Right lobe of liver (tissue), 4 donors: Measurements from ENCODE around the gene TOM1.
A peak's percentile ranks its signal among the peaks of the same experiment; 100 is the strongest.

Source experiments
- POLR2A ChIP-seq: fragments of 450-650 bp; IDR thresholded peaks from one replicate; pipeline ENCODE4 v1.6.1; 2017; ENCODE audit warnings: antibody characterized with exemption, mild to moderate bottlenecking
- TF ChIP-seq, protein P1 (sequence below), 4 donors: fragments of 200-600 bp in 3 of 4; fragments of 450-650 bp in 1 of 4; IDR thresholded peaks; one replicate each; pipeline versions ENCODE4 v1.5.1 to v1.8.0; 2016 to 2022; ENCODE audit warnings: antibody characterized with exemption in 4 of 4, mild to moderate bottlenecking in 2 of 4
- donor health status: DM: no; HTN: no; CAD: no.
- donor health status: DM: no; HTN: no; CAD: no.
- donor health status: DM: no; HTN: yes; CAD: no.

DNA sequence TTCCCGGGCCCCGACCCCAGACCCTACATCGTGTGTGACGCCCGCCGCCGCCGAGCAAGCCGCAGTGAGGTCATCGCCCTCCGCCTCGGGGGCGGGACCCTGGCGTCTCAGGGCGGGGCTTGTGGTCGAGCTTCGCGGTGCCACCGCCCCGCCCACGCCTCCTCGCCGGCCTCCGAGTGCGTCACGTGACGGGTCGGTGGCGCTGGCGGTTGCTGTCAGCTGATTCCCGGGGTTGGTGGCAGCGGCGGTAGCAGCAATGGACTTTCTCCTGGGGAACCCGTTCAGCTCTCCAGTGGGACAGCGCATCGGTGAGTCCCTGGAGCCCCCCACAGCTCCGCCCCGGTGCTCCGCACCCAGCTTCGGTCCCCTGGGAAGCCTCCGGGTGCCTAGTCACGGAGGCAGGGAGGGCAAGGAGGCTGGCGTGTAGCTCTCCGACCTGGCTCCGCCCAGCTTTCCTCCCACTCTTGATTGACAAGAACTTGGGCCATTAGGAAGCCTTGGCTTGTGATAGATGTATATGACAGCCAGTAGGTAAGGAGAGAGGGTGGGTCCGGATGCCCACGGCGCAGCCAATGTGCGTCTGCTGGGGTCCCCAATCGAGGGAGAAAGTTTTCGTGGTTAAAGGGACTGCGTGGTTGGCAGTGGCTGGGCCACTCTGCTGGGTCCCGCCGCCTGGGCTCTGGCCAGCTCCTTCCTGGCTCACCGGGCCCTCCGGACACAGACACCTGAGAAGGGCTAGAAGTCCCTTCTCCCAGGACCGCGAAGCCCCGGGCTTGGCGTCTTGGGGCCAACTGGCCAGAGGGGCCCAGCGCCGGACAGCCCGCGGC is at the start of gene TOM1:
- peak; percentile 89 for TF ChIP-seq POLR2A
- TF ChIP-seq, protein P1, sequence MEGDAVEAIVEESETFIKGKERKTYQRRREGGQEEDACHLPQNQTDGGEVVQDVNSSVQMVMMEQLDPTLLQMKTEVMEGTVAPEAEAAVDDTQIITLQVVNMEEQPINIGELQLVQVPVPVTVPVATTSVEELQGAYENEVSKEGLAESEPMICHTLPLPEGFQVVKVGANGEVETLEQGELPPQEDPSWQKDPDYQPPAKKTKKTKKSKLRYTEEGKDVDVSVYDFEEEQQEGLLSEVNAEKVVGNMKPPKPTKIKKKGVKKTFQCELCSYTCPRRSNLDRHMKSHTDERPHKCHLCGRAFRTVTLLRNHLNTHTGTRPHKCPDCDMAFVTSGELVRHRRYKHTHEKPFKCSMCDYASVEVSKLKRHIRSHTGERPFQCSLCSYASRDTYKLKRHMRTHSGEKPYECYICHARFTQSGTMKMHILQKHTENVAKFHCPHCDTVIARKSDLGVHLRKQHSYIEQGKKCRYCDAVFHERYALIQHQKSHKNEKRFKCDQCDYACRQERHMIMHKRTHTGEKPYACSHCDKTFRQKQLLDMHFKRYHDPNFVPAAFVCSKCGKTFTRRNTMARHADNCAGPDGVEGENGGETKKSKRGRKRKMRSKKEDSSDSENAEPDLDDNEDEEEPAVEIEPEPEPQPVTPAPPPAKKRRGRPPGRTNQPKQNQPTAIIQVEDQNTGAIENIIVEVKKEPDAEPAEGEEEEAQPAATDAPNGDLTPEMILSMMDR (IDR thresholded peaks at IDR 0.05) = no peak
